ENCODE data around the gene INSIG1.

- TF ChIP-seq ZBTB20 (tag by site-specific recombination; IDR thresholded peaks at IDR 0.05) (no peak), ZNF514 (tag by site-specific recombination; IDR thresholded peaks at IDR 0.05) (no peak), ZNF837 (tag by site-specific recombination; IDR thresholded peaks at IDR 0.05) (no peak), ZBTB11 (tag by site-specific recombination; conservative IDR thresholded peaks at IDR 0.05; ENCODE audit: low read depth) (no peak), RBAK (tag by site-specific recombination; IDR thresholded peaks at IDR 0.05) (no peak), CTCF (tag by site-specific recombination; IDR thresholded peaks at IDR 0.05) (no peak), ZNF423 (tag by site-specific recombination; IDR thresholded peaks at IDR 0.05) (no peak), ELK4 (IDR thresholded peaks at IDR 0.05; ENCODE audit: borderline replicate concordance, low read depth, low read length) (no peak), ZBTB26 (tag by site-specific recombination; optimal IDR thresholded peaks at IDR 0.05) (no peak), ZNF223 (tag by site-specific recombination; IDR thresholded peaks at IDR 0.05) (no peak), ZNF692 (tag by site-specific recombination; IDR thresholded peaks at IDR 0.05) (no peak), PBX3 (CRISPR knock-in tag; IDR thresholded peaks at IDR 0.05) (no peak), GLI4 (tag by site-specific recombination; IDR thresholded peaks at IDR 0.05) (no peak), ZNF239 (tag by site-specific recombination; IDR thresholded peaks at IDR 0.05) (no peak)
Measured at GRCh38 chr7:155267436-155267835, 30.2 kb upstream of the INSIG1 start.
